T-helper 2 cell (primary cell): ENCODE data around the gene TBX15.
A peak's percentile ranks its signal among the peaks of the same experiment; 100 is the strongest.
"Not testable (repeated sequence)": the region's sequence is repeated elsewhere in the genome, so short reads cannot be mapped to it uniquely, and the experiment has no call there.

Source experiments
- DNase-seq, 5 experiments: peaks; one replicate each; pipeline versions ENCODE4 v3.0.0 to v3.0.0-alpha.2; 2012 to 2022

The TBX15 gene

DNA sequence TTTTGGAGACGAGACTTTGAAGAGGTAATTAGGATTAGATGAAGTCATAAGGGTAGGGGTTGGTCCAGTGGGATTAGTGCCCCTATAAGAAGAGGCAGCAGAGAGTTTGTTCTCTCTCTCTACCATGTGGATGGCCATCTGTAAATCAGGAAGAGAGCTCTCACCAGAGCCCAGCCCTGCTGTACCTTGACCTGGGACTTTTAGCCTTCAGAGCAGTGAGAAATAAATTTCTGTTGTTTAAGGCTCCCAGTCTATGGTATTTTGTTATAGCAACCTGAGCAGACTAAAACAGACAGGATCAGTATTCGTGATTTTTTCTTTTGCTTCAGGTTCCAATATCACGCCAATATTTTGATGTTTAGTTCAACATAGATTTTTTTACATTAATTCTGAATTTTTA is 30.0 kb downstream of the TBX15 start:
- DNase-seq: no peak

DNA sequence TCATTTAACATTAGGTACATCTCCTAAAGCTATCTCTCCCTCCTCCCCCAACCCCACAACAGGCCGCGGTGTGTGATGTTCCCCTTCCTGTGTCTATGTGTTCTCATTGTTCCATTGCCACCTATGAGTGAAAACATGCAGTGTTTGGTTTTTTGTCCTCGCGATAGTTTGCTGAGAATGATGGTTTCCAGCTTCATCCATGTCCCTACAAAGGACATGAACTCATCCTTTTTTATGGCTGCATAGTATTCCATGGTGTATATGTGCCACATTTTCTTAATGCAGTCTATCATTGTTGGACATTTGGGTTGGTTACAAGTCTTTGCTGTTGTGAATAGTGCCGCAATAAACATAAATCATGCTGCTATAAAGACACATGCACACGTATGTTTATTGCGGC is 30.6 kb downstream of the TBX15 start:
- DNase-seq: not testable (repeated sequence)

DNA sequence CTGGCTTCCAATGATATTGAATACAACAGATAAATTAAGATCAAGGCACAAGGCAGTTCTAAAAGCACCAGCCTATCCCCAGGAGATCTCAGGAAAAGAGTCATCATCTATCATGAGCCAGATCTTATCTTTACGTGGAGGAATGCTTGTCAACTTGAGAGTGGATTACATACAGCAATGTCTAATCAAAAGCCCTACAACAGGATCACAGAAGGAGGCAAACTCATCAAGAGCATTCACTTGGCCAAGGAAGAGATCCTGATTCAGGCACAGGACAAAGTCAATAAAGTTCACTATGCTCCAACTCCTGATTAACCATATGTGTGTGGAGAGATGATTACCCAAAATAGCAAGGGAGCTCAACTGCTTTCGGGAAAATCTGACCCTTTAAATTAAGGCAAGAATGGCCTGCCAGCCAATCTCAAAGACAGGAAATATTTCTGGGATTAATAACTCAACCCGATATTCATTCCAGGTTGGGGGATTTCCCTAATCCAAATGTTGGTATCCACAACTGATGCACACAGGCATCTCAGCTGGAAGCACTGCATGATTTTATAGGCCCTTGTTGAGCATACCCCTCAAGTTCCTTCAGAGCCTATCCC is 33.7 kb downstream of the TBX15 start:
- no peak for DNase-seq

GRCh38 chr1:118951270-118951936 is 36.7 kb downstream of the TBX15 start:
- no peak for DNase-seq

- DNase-seq: no peak
Measured at GRCh38 chr1:118949315-118949714, 38.8 kb downstream of the TBX15 start.

- no peak for DNase-seq
Measured at GRCh38 chr1:118948846-118949245, 39.3 kb downstream of the TBX15 start.

DNA sequence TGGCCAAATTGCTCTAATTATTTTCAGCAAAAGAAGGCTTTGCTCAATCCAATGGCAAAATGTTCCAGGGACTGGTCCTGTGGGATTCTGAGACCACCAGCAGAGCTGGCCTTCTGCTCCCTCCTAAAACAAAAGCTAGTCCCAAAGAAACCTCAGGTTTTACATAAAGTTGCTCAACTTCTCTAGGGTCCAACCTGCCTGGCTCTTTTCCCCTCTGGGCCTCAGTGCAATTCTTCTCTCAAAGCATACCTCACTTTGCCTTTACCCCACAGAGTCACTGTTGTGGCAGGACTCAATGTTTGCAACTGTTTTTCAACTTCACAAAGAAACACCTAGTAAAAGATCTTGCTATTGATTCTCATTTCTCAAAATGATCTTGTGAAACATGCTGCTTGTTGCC is 39.8 kb downstream of the TBX15 start:
- no peak for DNase-seq

DNA sequence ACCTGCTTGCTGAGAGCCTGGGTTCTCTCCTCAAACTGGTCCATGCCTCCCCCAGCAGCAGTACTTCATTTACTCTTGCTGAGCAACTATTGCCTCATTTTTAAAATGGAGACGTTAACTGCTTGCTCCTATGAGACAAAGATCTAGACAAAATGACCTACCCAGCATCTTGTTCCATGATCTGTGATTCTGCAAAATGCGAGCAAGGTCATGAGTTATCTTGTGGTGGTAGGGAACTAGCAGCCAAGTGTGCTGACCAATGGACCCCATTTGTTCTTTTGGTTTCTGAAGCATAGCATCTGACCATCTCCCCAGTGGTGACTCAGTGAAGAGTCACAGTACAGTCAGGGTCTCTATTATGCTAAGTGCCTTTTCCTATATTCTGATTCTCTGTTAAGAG is 40.4 kb downstream of the TBX15 start:
- no peak for DNase-seq

- DNase-seq: no peak
Measured at GRCh38 chr1:118947003-118947765, 41.0 kb downstream of the TBX15 start.

DNA sequence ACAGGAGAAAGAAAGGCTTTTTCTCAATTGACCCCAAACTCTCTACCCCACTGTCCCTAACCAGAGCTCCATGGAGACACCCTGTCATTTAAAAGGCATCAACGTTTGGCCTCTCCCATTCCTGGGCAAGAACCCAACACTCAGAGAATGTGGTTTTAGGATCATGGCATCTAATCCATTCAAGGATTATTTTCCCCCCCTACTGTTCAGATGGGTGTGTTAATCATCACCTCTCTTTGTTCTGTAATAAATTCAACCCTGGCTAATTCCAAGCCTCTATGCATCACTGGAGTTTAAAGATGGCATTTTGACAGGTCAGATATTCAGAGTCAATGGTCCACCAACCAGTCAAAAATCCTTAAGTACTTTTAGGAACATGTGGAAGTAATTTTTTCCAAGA is 42.7 kb downstream of the TBX15 start:
- DNase-seq: no peak

GRCh38 chr1:118944546-118944945 is 43.6 kb downstream of the TBX15 start:
- DNase-seq: no peak

GRCh38 chr1:118944133-118944532 is 44.0 kb downstream of the TBX15 start:
- no peak for DNase-seq

- no peak for DNase-seq
Measured at GRCh38 chr1:118940957-118941356, 47.2 kb downstream of the TBX15 start.

DNA sequence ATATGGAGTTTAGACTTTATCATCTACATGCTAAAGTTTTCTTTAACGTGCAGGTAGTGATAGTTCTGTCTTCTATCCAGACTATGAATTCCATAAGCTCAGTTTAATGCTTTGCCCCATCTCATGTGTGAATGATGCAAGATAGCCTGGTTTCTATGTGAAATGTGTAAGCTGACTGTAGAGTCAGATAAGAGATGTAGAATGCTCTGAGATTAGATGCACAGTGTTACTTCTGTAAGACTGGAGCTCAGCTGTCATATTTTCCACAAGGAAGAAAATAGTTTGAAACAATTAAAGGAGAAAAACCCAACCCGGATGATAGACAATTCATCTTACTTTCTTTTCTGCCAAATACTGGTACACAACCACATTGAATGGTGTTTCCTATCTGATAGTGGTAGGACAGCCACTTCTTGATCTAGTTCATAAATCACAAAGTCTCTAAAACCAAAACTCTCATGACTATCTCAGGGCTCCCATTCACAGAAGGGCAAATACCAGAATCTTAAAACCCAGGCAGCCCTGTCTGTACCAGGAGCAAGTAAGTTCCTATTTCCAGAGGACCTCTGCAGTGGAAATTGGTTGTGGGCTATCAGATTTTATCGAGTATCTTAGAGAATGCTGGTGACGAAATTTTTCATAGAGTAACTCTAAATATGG is 50.6 kb downstream of the TBX15 start:
- DNase-seq: no peak

DNA sequence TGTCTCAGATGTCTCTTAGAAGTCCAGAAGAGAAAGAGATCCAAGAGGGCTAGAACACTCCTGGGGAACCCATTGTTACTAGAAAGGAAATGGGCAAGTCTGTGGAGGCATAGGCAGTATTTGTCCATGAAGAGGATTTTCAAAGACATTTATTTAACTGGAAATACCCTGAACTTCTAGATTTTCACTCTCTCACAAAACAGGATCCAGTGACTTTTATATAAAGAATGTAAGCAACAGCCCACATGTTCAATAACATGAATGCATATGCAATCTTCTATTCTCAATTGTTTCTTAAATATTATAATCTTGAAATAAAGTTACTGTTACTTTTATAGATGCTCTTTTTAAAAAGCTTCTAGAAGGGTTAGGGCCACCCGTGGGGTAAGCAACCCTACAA is 53.4 kb downstream of the TBX15 start:
- no peak for DNase-seq

- DNase-seq: no peak
Measured at GRCh38 chr1:118933051-118933781, 54.9 kb downstream of the TBX15 start.

GRCh38 chr1:118931876-118932275 is 56.3 kb downstream of the TBX15 start:
- DNase-seq: no peak

DNA sequence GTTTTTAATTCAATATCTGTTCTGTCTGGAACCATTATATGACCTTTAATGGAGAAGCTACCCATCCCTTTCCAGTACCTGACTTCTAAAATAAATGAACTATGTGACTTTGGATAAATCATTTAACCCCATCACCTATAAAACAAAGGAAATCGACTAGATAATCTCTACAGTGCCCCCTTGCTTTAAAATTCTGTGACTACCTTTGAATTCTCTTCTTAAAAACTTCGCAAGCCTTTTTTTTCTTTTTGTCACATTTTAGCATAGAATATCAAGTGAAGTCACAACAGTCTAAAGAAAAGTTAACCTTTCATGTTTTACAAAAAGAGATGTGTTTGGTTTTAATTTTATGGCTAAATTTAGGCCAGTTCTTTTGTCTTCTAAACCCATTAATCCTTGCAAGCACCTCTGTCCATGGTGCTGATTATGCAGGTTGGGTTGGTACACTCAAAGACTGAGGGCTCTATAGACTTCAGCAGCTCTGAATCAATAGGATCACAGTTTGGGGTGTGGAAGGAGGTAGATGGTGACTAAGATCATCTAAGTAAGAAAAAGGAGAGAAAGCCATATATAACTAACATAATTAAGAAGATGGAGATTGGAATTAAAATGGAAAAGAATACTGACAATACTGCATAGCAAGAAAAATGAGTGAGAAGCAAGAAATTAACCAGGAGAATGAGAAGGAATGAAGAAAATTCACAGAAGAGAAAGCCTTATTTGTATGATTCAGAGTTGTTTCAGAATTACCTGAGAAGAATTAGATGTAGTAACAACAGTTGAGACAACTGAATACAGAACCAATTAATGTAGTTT is 59.2 kb downstream of the TBX15 start:
- peak in 1 of 5 experiments; percentile 17 for DNase-seq

GRCh38 chr1:118927427-118928187 is 60.5 kb downstream of the TBX15 start:
- no peak for DNase-seq

DNA sequence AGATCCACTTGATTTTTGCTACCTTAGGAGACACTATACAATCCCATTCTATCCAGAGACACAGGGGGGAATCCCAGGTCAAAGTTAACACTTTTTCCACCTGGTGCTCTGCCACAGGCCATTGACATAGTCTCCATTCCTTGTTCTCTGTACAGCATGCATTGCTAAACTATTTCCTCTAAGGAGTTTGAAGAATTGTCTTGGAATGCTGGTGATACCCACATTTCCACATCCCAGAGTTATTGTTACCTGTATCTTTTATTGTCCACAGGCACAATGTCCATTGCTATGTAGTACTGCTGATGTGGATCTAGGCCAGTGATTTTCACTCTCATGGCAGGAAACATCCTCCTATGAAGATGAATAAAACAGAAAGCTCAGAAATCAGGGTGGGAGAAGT is 61.9 kb downstream of the TBX15 start:
- DNase-seq: no peak

GRCh38 chr1:118925651-118926050 is 62.5 kb downstream of the TBX15 start:
- no peak for DNase-seq
